ENCODE data around the gene RASA3.

The RASA3 gene

GRCh38 chr13:113979791-113980471 is 152.5 kb downstream of the RASA3 start:
- H3K4me3 ChIP-seq (ENCODE audit: low read length) = no peak overlapping the region
- no peak for TF ChIP-seq ZNF274 (IDR thresholded peaks at IDR 0.05; ENCODE audit: low read depth, low read length)

- TF ChIP-seq ZNF274 (IDR thresholded peaks at IDR 0.05; ENCODE audit: low read depth, low read length) = no peak
- H3K4me3 ChIP-seq (ENCODE audit: low read length) = no peak overlapping the region
These were observed 153.5 kb downstream of the RASA3 start for GRCh38 chr13:113978741-113979481.

- TF ChIP-seq ZNF274 (IDR thresholded peaks at IDR 0.05; ENCODE audit: low read depth, low read length) = no peak
- no peak overlapping the region for H3K4me3 ChIP-seq (ENCODE audit: low read length)
These were observed 154.4 kb downstream of the RASA3 start for GRCh38 chr13:113977976-113978375.

GRCh38 chr13:113976711-113977684 is 155.4 kb downstream of the RASA3 start:
- TF ChIP-seq ZNF274 (IDR thresholded peaks at IDR 0.05; ENCODE audit: low read depth, low read length) = no peak
- no peak overlapping the region for H3K4me3 ChIP-seq (ENCODE audit: low read length)

- H3K4me3 ChIP-seq (ENCODE audit: low read length) = no peak overlapping the region
- TF ChIP-seq ZNF274 (IDR thresholded peaks at IDR 0.05; ENCODE audit: low read depth, low read length) = no peak
These were observed 157.0 kb downstream of the RASA3 start for GRCh38 chr13:113975416-113975815.

GRCh38 chr13:113974304-113975281 is 157.8 kb downstream of the RASA3 start:
- no peak overlapping the region for H3K4me3 ChIP-seq (ENCODE audit: low read length)
- TF ChIP-seq ZNF274 (IDR thresholded peaks at IDR 0.05; ENCODE audit: low read depth, low read length) = no peak

GRCh38 chr13:113973218-113974164 is 158.9 kb downstream of the RASA3 start, which contains the start of gene C13orf46:
Gene C13orf46, minus strand, starts transcription at chr13:113974076. Its CDS starts 79 bp downstream, at chr13:113973997.
- TF ChIP-seq ZNF274 (IDR thresholded peaks at IDR 0.05; ENCODE audit: low read depth, low read length) = no peak
- no peak within 1 kb of the TSS for H3K4me3 ChIP-seq (ENCODE audit: low read length)

GRCh38 chr13:113972451-113973217 is 159.8 kb downstream of the RASA3 start:
- TF ChIP-seq ZNF274 (IDR thresholded peaks at IDR 0.05; ENCODE audit: low read depth, low read length) = no peak
- H3K4me3 ChIP-seq (ENCODE audit: low read length) = no peak overlapping the region

- no peak overlapping the region for H3K4me3 ChIP-seq (ENCODE audit: low read length)
- TF ChIP-seq ZNF274 (IDR thresholded peaks at IDR 0.05; ENCODE audit: low read depth, low read length) = no peak
These were observed 160.8 kb downstream of the RASA3 start for GRCh38 chr13:113971471-113972231.

GRCh38 chr13:113970810-113971470 is 161.5 kb downstream of the RASA3 start:
- no peak for TF ChIP-seq ZNF274 (IDR thresholded peaks at IDR 0.05; ENCODE audit: low read depth, low read length)
- no peak overlapping the region for H3K4me3 ChIP-seq (ENCODE audit: low read length)
